Thyroid gland (tissue), 4 donors: ENCODE data around the gene SLC35G2.

Experiments
- CTCF ChIP-seq, 6 experiments: fragments of 200-600 bp in 3 of 6; fragments of 450-650 bp in 3 of 6; sonication (generic) in 3 of 6; IDR thresholded peaks; one replicate each; pipeline ENCODE4 v1.5.1; 2016 to 2019; ENCODE audit warnings: antibody characterized with exemption in 6 of 6, mild to moderate bottlenecking in 2 of 6, inconsistent platforms in 1 of 6, moderate library complexity in 1 of 6
- POLR2A ChIP-seq, 2 donors: fragments of 450-650 bp; IDR thresholded peaks; one replicate each; pipeline ENCODE4 v1.6.1; 2017; ENCODE audit warnings: antibody characterized with exemption in 2 of 2, mild to moderate bottlenecking in 2 of 2, moderate library complexity in 1 of 2

GRCh38 chr3:136831461-136831860, 12.5 kb downstream of the SLC35G2 start:
- TF ChIP-seq CTCF (IDR thresholded peaks at IDR 0.05), result no peak
- no peak for TF ChIP-seq POLR2A (IDR thresholded peaks at IDR 0.05)
